ENCODE results near the gene SLC22A23.

The SLC22A23 gene

GRCh38 chr6:3343089-3343883 is 113.6 kb downstream of the SLC22A23 start:
- no peak for TF ChIP-seq CTCF (IDR thresholded peaks at IDR 0.05)
- Mint-ChIP-seq H3K27ac (no peak overlapping the region), H3K4me1 (peaks cover 91% of the 10 kb centered on the region), H3K36me3 (ENCODE audit: low read depth) (no peaks in the 10 kb centered on the region), H3K27me3 (ENCODE audit: low read depth, poor library complexity) (no peaks in the 10 kb centered on the region), H3K4me3 (peak overlapping the region; percentile 31), H3K9me3 (no peaks in the 10 kb centered on the region)
- DNase-seq: no peak

GRCh38 chr6:3341467-3341866 is 115.4 kb downstream of the SLC22A23 start:
- no peaks in the 10 kb centered on the region for H3K36me3 Mint-ChIP-seq (ENCODE audit: low read depth)
- peak overlapping the region; percentile 61 for H3K4me3 Mint-ChIP-seq
- no peak for TF ChIP-seq CTCF (IDR thresholded peaks at IDR 0.05)
- H3K9me3 Mint-ChIP-seq: no peaks in the 10 kb centered on the region
- peaks cover 91% of the 10 kb centered on the region for H3K4me1 Mint-ChIP-seq
- DNase-seq: no peak
- no peaks in the 10 kb centered on the region for H3K27me3 Mint-ChIP-seq (ENCODE audit: low read depth, poor library complexity)
- peak overlapping the region; percentile 34 for H3K27ac Mint-ChIP-seq

- peak; percentile 36 for DNase-seq
- peaks cover 89% of the 10 kb centered on the region for H3K4me1 Mint-ChIP-seq
- H3K4me3 Mint-ChIP-seq: peak overlapping the region; percentile 9
- no peaks in the 10 kb centered on the region for H3K36me3 Mint-ChIP-seq (ENCODE audit: low read depth)
- no peak for TF ChIP-seq CTCF (IDR thresholded peaks at IDR 0.05)
- no peaks in the 10 kb centered on the region for H3K9me3 Mint-ChIP-seq
- peak overlapping the region; percentile 73 for H3K27ac Mint-ChIP-seq
- no peaks in the 10 kb centered on the region for H3K27me3 Mint-ChIP-seq (ENCODE audit: low read depth, poor library complexity)
These were observed 116.0 kb downstream of the SLC22A23 start for GRCh38 chr6:3340894-3341293.

- Mint-ChIP-seq H3K36me3 (ENCODE audit: low read depth) (no peaks in the 10 kb centered on the region), H3K4me3 (no peak overlapping the region), H3K9me3 (no peaks in the 10 kb centered on the region), H3K4me1 (peaks cover 86% of the 10 kb centered on the region), H3K27me3 (ENCODE audit: low read depth, poor library complexity) (no peaks in the 10 kb centered on the region), H3K27ac (peak overlapping the region; percentile 73)
- DNase-seq: no peak
- TF ChIP-seq CTCF (IDR thresholded peaks at IDR 0.05): no peak
These were observed 116.5 kb downstream of the SLC22A23 start for GRCh38 chr6:3340358-3340802.

- no peak overlapping the region for H3K4me3 Mint-ChIP-seq
- H3K27me3 Mint-ChIP-seq (ENCODE audit: low read depth, poor library complexity): no peaks in the 10 kb centered on the region
- peak overlapping the region; percentile 73 for H3K27ac Mint-ChIP-seq
- peaks cover 88% of the 10 kb centered on the region for H3K4me1 Mint-ChIP-seq
- TF ChIP-seq CTCF (IDR thresholded peaks at IDR 0.05): no peak
- H3K36me3 Mint-ChIP-seq (ENCODE audit: low read depth): no peaks in the 10 kb centered on the region
- H3K9me3 Mint-ChIP-seq: no peaks in the 10 kb centered on the region
- DNase-seq: no peak
These were observed 117.0 kb downstream of the SLC22A23 start for GRCh38 chr6:3339811-3340210.
